Stimulated activated CD4-positive, alpha-beta T cell treated with anti-CD3 and anti-CD28 coated beads, TNF-alpha, amount 100 ng/mL, for 4 hours (primary cell): ENCODE results near the gene PKD1.
A peak's percentile ranks its signal among the peaks of the same experiment; 100 is the strongest.

ENCODE experiments used
- DNase-seq, 3 experiments: peaks; one replicate each; pipeline ENCODE4 v3.0.0-alpha.2; 2020; ENCODE audit warnings: low read depth in 3 of 3

The PKD1 gene

GRCh38 chr16:2047330-2048115, 88.2 kb downstream of the PKD1 start, which contains the start of the genes NTHL1 and TSC2:
NTHL1 (minus strand) TSS chr16:2047834; CDS start chr16:2047823, 11 bp downstream.
TSC2 (plus strand) TSS chr16:2047985; CDS start chr16:2048616, 631 bp downstream.
- DNase-seq: peak; percentile 86 to 87 (median 86)

- no peak for DNase-seq
Observed at GRCh38 chr16:2046893-2047329, 88.8 kb downstream of the PKD1 start.

GRCh38 chr16:2045965-2046892, 89.5 kb downstream of the PKD1 start:
- DNase-seq: no peak

GRCh38 chr16:2044541-2044940, 91.2 kb downstream of the PKD1 start:
- DNase-seq: no peak

- no peak for DNase-seq
Observed at GRCh38 chr16:2043667-2044451, 91.8 kb downstream of the PKD1 start.

GRCh38 chr16:2042986-2043666, 92.6 kb downstream of the PKD1 start:
- DNase-seq: no peak

GRCh38 chr16:2042171-2042985, 93.3 kb downstream of the PKD1 start:
- DNase-seq: no peak

GRCh38 chr16:2040787-2041522, 94.7 kb downstream of the PKD1 start:
- no peak for DNase-seq

- DNase-seq: no peak
Observed at GRCh38 chr16:2040041-2040786, 95.5 kb downstream of the PKD1 start.

GRCh38 chr16:2039274-2040031, 96.2 kb downstream of the PKD1 start:
- no peak for DNase-seq
